Hepatocyte (in vitro differentiated cells): Measurements from ENCODE around the gene RGS5. TPM values are rescaled to one million over a fixed set of nuclear protein-coding genes. Genes with fewer than 3 reads are reported as not detected.

Experiments
- DNase-seq: peaks from one replicate; pipeline ENCODE4 v3.0.0-alpha.2; 2016; ENCODE audit warnings: low spot score
- H2AFZ ChIP-seq: fragments of 200-600 bp; sonication (generic); 2 replicates; pipeline ENCODE4 v1.6.0; 2016; ENCODE audit warnings: antibody characterized with exemption, mild to moderate bottlenecking
- H3K27ac ChIP-seq: fragments of 200-600 bp; sonication (generic); 2 replicates; pipeline ENCODE4 v1.5.1; 2016; ENCODE audit warnings: mild to moderate bottlenecking
- H3K27me3 ChIP-seq: fragments of 200-600 bp; sonication (generic); 2 replicates; pipeline ENCODE4 v1.6.1; 2016
- H3K36me3 ChIP-seq: fragments of 200-600 bp; sonication (generic); replicated peaks from 2 replicates; pipeline ENCODE4 v1.5.1; 2016; ENCODE audit warnings: low read depth; ENCODE audit not compliant: insufficient read depth
- H3K4me1 ChIP-seq: fragments of 200-600 bp; sonication (generic); 2 replicates; pipeline ENCODE4 v1.5.1; 2016; ENCODE audit warnings: mild to moderate bottlenecking, moderate library complexity; ENCODE audit not compliant: insufficient read depth
- H3K4me2 ChIP-seq: fragments of 200-600 bp; sonication (generic); 2 replicates; pipeline ENCODE4 v1.6.0; 2016
- H3K4me3 ChIP-seq: fragments of 200-600 bp; sonication (generic); 2 replicates; pipeline ENCODE4 v1.5.1; 2016; ENCODE audit warnings: mild to moderate bottlenecking
- H3K79me2 ChIP-seq: fragments of 200-600 bp; sonication (generic); 2 replicates; pipeline ENCODE4 v1.6.0; 2017; ENCODE audit warnings: mild to moderate bottlenecking
- H3K9me2 ChIP-seq: fragments of 200-600 bp; sonication (generic); replicated peaks from 2 replicates; pipeline ENCODE4 v1.6.0; 2017; ENCODE audit warnings: mild to moderate bottlenecking; ENCODE audit not compliant: insufficient read depth
- H3K9me3 ChIP-seq: fragments of 200-600 bp; sonication (generic); 2 replicates; pipeline ENCODE4 v1.5.1; 2016; ENCODE audit warnings: low read depth, mild to moderate bottlenecking
- H4K20me1 ChIP-seq: fragments of 200-600 bp; sonication (generic); 2 replicates; pipeline ENCODE4 v1.6.0; 2016; ENCODE audit warnings: mild to moderate bottlenecking; ENCODE audit not compliant: insufficient read depth, poor library complexity, severe bottlenecking
- EZH2 ChIP-seq: fragments of 200-600 bp; sonication (generic); IDR thresholded peaks from 2 replicates; pipeline ENCODE4 v1.6.1; 2016; ENCODE audit warnings: antibody characterized with exemption, mild to moderate bottlenecking, borderline replicate concordance
- EZH2phosphoT487 ChIP-seq: fragments of 200-600 bp; sonication (generic); IDR thresholded peaks from one replicate; pipeline ENCODE4 v1.6.1; 2018; ENCODE audit warnings: antibody characterized with exemption, mild to moderate bottlenecking, low read depth, moderate library complexity; ENCODE audit not compliant: unreplicated experiment, severe bottlenecking
- WGBS: methylation state at CpG from one replicate; pipeline ENCODE4 v1.1.6; 2016; ENCODE audit warnings: low lambda C conversion rate; ENCODE audit errors: missing lambda C conversion rate; 5-methylcytosine and 5-hydroxymethylcytosine counted together
- polyA plus RNA-seq: library from polyadenylated mRNA; unstranded; fragments of >200 nt; fragmentation: Nextera tagmentation; extraction: Ambion mirVana; gene quantifications from 2 replicates; pipeline ENCODE4 v1.2.1, GENCODE V29; 2016
- total RNA-seq: library from RNA; depleted of rRNA; stranded (reverse); fragments of >200 nt; gene quantifications from 2 replicates; pipeline ENCODE4 v1.2.3, GENCODE V29; 2014
- TF ChIP-seq, protein P1 (sequence below): fragments of 200-600 bp; sonication (generic); IDR thresholded peaks from 2 replicates; pipeline ENCODE4 v1.5.1; 2016; ENCODE audit warnings: antibody characterized with exemption, mild to moderate bottlenecking; ENCODE audit not compliant: poor library complexity

Gene RGS5
- total and polyA plus RNA-seq, 2 experiments from 2014 or later, result 4.4 to 5.0 TPM

DNA sequence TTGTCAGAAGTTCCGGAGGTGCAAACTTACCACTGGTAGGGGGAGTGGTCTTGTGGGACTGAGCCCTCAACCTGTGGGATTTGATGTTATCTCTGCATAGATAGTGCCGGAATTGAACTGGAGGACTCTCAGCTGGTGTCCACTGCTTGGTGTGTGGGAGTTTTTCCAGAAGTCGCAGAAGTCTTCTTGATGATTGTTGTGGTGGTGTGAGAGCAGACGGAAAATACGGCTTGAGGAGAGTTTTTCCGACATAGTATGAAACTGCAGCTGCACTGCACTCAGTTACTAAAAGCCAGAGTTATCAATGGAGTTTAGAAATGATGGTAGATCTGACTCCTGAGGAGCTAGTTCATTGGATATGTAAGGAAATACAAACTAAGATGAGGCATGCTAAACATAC is 14.9 kb downstream of the RGS5 start:
- no peak for DNase-seq
- Histone ChIP-seq H3K9me2 (no peaks in the 10 kb centered on the region), H3K79me2 (no peaks in the 10 kb centered on the region)

DNA sequence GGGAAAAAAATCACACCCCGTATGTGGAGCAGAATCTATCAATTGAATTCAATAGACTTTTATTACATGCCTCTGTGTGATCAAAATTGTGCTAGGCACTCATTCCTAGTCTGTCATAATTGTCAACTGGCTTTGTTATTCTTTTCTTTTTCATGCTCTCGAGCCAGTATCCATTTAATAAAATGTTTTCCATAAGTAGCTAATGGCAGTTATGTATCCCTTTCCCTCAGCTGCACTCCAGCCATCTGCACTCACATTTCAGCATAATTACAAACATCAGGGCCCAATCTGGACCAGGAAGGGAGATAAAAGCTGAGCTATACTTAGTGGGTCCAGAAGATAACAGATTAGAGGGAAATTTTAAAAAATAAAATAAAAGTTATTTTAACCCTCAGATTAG is 15.9 kb downstream of the RGS5 start:
- H3K4me1 ChIP-seq, result no peaks in the 10 kb centered on the region
- H2AFZ ChIP-seq, result no peak overlapping the region
- peaks cover 3% of the 10 kb centered on the region for H3K27me3 ChIP-seq
- H3K27ac ChIP-seq, result no peak overlapping the region
- no peaks in the 10 kb centered on the region for H3K9me3 ChIP-seq
- WGBS, result 68% methylated on average over 2 of the region's 2 CpGs
- TF ChIP-seq EZH2, result no peak
- no peaks in the 10 kb centered on the region for H3K9me2 ChIP-seq
- H3K4me3 ChIP-seq, result no peak overlapping the region
- DNase-seq, result no peak
- no peak overlapping the region for H3K4me2 ChIP-seq
- no peaks in the 10 kb centered on the region for H3K79me2 ChIP-seq
- H4K20me1 ChIP-seq, result no peaks in the 10 kb centered on the region
- H3K36me3 ChIP-seq, result no peaks in the 10 kb centered on the region

More for the DNA sequence above, 14.9 kb downstream of the RGS5 start:
- WGBS, result 73% methylated on average over 6 of the region's 6 CpGs
- Histone ChIP-seq H3K9me3 (no peaks in the 10 kb centered on the region), H3K4me3 (no peak overlapping the region), H3K27ac (no peak overlapping the region), H3K36me3 (no peaks in the 10 kb centered on the region), H3K4me2 (no peak overlapping the region), H2AFZ (no peak overlapping the region), H4K20me1 (no peaks in the 10 kb centered on the region), H3K27me3 (peaks cover 3% of the 10 kb centered on the region), H3K4me1 (no peaks in the 10 kb centered on the region)
- TF ChIP-seq, protein P1, sequence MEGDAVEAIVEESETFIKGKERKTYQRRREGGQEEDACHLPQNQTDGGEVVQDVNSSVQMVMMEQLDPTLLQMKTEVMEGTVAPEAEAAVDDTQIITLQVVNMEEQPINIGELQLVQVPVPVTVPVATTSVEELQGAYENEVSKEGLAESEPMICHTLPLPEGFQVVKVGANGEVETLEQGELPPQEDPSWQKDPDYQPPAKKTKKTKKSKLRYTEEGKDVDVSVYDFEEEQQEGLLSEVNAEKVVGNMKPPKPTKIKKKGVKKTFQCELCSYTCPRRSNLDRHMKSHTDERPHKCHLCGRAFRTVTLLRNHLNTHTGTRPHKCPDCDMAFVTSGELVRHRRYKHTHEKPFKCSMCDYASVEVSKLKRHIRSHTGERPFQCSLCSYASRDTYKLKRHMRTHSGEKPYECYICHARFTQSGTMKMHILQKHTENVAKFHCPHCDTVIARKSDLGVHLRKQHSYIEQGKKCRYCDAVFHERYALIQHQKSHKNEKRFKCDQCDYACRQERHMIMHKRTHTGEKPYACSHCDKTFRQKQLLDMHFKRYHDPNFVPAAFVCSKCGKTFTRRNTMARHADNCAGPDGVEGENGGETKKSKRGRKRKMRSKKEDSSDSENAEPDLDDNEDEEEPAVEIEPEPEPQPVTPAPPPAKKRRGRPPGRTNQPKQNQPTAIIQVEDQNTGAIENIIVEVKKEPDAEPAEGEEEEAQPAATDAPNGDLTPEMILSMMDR, result no peak
- TF ChIP-seq EZH2 (no peak), EZH2phosphoT487 (no peak)

DNA sequence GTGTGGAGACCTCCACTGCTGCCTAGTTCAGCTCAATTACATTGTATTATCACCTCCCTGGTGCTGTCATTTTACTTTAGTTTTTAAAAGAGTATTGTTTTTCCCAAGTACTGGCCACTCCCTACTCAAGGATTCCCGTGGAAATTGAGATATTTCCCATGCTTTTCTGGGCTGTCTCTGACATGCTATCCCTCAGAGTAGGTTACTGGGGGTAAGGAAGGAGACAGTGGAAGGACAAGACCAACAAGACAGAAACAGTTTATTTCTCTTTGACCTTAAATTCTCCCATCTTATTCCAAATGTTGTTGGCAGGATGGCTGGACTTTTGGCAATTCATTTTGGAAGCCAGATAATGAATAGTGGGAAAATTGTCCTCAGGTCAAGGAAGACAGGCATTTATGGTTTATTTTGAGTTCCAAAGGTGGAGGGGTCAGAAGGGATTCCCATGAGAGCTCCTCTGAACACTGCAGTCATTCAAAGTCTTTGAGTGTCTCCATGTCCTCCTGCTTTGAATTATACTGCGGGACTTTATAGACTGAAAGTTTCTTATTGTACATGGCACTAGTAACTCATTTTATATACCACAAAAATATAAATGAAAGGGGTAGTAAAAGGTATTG is 20.3 kb downstream of the RGS5 start:
- TF ChIP-seq, protein P1, result no peak
- no peak for TF ChIP-seq EZH2phosphoT487
- no peak for TF ChIP-seq EZH2

DNA sequence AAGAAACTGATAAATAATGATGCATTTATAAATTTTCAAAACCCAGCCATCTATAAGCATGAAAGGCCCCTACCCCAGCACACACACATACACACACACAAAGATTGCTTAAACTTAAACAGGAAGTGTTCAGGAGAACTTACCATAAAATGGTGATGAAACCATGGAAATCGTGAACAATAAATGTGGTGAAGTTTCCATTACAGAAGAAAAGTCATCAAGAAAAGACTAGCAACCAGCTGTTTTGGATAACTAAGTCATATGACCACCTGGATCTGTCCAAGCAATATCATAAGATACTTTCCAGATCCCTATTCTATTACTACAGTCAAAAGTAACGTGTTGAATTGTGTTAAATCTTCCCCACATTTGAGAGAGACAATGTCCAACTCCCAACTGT is 24.1 kb downstream of the RGS5 start:
- DNase-seq, result no peak
- H3K9me2 ChIP-seq, result no peaks in the 10 kb centered on the region
- TF ChIP-seq EZH2 (no peak), EZH2phosphoT487 (no peak)
- TF ChIP-seq, protein P1, result no peak
- H3K79me2 ChIP-seq, result no peaks in the 10 kb centered on the region
- no peak overlapping the region for H3K4me2 ChIP-seq
- no peaks in the 10 kb centered on the region for H4K20me1 ChIP-seq
- H3K4me3 ChIP-seq, result no peak overlapping the region
- no peaks in the 10 kb centered on the region for H3K9me3 ChIP-seq
- H3K27me3 ChIP-seq, result no peaks in the 10 kb centered on the region
- no peak overlapping the region for H2AFZ ChIP-seq
- H3K27ac ChIP-seq, result no peak overlapping the region
- 59% methylated on average over 2 of the region's 2 CpGs for WGBS
- H3K36me3 ChIP-seq, result no peaks in the 10 kb centered on the region
- no peaks in the 10 kb centered on the region for H3K4me1 ChIP-seq

More for the DNA sequence above, 20.3 kb downstream of the RGS5 start:
- no peaks in the 10 kb centered on the region for H3K79me2 ChIP-seq
- DNase-seq, result no peak
- no peaks in the 10 kb centered on the region for H3K9me2 ChIP-seq
- H4K20me1 ChIP-seq, result no peaks in the 10 kb centered on the region
- H3K9me3 ChIP-seq, result no peaks in the 10 kb centered on the region
- H3K4me3 ChIP-seq, result no peak overlapping the region
- H3K4me2 ChIP-seq, result no peak overlapping the region
- no peaks in the 10 kb centered on the region for H3K4me1 ChIP-seq
- no peaks in the 10 kb centered on the region for H3K27me3 ChIP-seq
- H3K27ac ChIP-seq, result no peak overlapping the region
- no peaks in the 10 kb centered on the region for H3K36me3 ChIP-seq
- WGBS, result 66% methylated on average over 2 of the region's 2 CpGs
- H2AFZ ChIP-seq, result no peak overlapping the region
